K562 (cell line): ENCODE data around the gene PTRH2. TPM values are rescaled to one million over a fixed set of nuclear protein-coding genes. Genes with fewer than 3 reads are reported as not detected.

ENCODE experiments used
- ARID2 ChIP-seq: fragments of 450-650 bp; IDR thresholded peaks from 2 replicates; pipeline ENCODE4 v1.6.1; 2017; ENCODE audit warnings: antibody characterized with exemption, mild to moderate bottlenecking
- BCLAF1 ChIP-seq, 2 experiments: fragments of 450-650 bp in 1 of 2; IDR thresholded peaks; 2 replicates each; pipeline ENCODE4 v1.6.1; 2011 to 2017; ENCODE audit warnings: low read depth in 2 of 2, antibody characterized with exemption in 1 of 2, borderline replicate concordance in 1 of 2, low read length in 1 of 2, mild to moderate bottlenecking in 1 of 2, mixed read lengths in 1 of 2; ENCODE audit not compliant: control insufficient read depth in 1 of 2
- JUND ChIP-seq, 2 experiments: IDR thresholded peaks; 2 replicates in 1 of 2; 3 replicates in 1 of 2; pipeline ENCODE4 v1.6.1; 2011; ENCODE audit warnings: borderline replicate concordance in 2 of 2, low read depth in 2 of 2, low read length in 2 of 2, improper control_type of control experiment in 1 of 2, missing biosample characterization in 1 of 2, missing genetic modification characterization in 1 of 2, missing genetic modification reagents in 1 of 2
- KDM4B ChIP-seq, 2 experiments: fragments of 450-650 bp in 1 of 2; sonication (generic) in 1 of 2; IDR thresholded peaks; 2 replicates each; pipeline ENCODE4 v1.6.1; 2016 to 2017; ENCODE audit warnings: borderline replicate concordance in 2 of 2, antibody characterized with exemption in 1 of 2, low read depth in 1 of 2, mild to moderate bottlenecking in 1 of 2
- MTA3 ChIP-seq: fragments of 450-650 bp; formaldehyde crosslinking; IDR thresholded peaks from 2 replicates; pipeline ENCODE4 v1.6.1; 2017; ENCODE audit warnings: mild to moderate bottlenecking, borderline replicate concordance
- OTX1 ChIP-seq: fragments of 450-650 bp; formaldehyde crosslinking; IDR thresholded peaks from 2 replicates; pipeline ENCODE4 v1.4.0; 2022; ENCODE audit warnings: mild to moderate bottlenecking
- PHF21A ChIP-seq: fragments of 450-650 bp; IDR thresholded peaks from 2 replicates; pipeline ENCODE4 v1.6.1; 2017; ENCODE audit warnings: low read depth, borderline replicate concordance
- POLR2H ChIP-seq: IDR thresholded peaks from 2 replicates; pipeline ENCODE4 v1.6.1; 2016; ENCODE audit warnings: missing genetic modification characterization, low read depth, mild to moderate bottlenecking, control low read depth, missing compliant biosample characterization, moderate library complexity
- XRCC5 ChIP-seq: fragments of 200-400 bp; formaldehyde crosslinking; IDR thresholded peaks from 2 replicates; pipeline ENCODE4 v1.6.1; 2017; ENCODE audit warnings: low read depth, mild to moderate bottlenecking, low read length
- ZFX ChIP-seq: sonication (generic); formaldehyde crosslinking; IDR thresholded peaks from 2 replicates; pipeline ENCODE4 v1.8.0; 2022; ENCODE audit warnings: mild to moderate bottlenecking, missing genetic modification reagents, moderate library complexity
- ZNF699 ChIP-seq: fragments of 250-450 bp; sonication (Bioruptor Pico); IDR thresholded peaks from 2 replicates; pipeline ENCODE4 v1.8.0; 2021; ENCODE audit warnings: mild to moderate bottlenecking, moderate library complexity; ENCODE audit not compliant: insufficient replicate concordance
- polyA plus RNA-seq, 8 experiments: library from polyadenylated mRNA; depleted of rRNA in 4 of 8; stranded (reverse) in 5 of 8; unstranded in 3 of 8; fragments of >200 nt; fragmentation: Nextera tagmentation in 2 of 8; fragmentation: Illumina TruSeq in 1 of 8; extraction: Ambion mirVana in 2 of 8; extraction: Trizol in 1 of 8; gene quantifications; 2 replicates each; pipeline versions ENCODE4 v1.2.1 to v1.2.3, GENCODE V29; 2011 to 2014; ENCODE audit warnings: inconsistent platforms in 1 of 8, missing spikeins in 1 of 8
- total RNA-seq, 7 experiments: library from RNA; depleted of rRNA in 6 of 7; stranded (reverse); fragments of >200 nt in 6 of 7; fragmentation: Illumina TruSeq in 2 of 7; extraction: Trizol in 2 of 7; gene quantifications; 2 replicates each; pipeline versions ENCODE4 v1.2.1 to v1.2.3, GENCODE V29; 2011 to 2021; ENCODE audit warnings: low replicate concordance in 1 of 7
- TF ChIP-seq, protein P1 (sequence below), 2 experiments: fragments of 450-650 bp in 1 of 2; sonication (generic) in 1 of 2; formaldehyde crosslinking in 1 of 2; IDR thresholded peaks in 1 of 2; conservative IDR thresholded peaks in 1 of 2; 2 replicates each; pipeline versions ENCODE4 v1.6.1 to v1.8.1; 2016 to 2023; ENCODE audit warnings: mild to moderate bottlenecking in 2 of 2, moderate library complexity in 2 of 2, inconsistent platforms in 1 of 2, missing genetic modification reagents in 1 of 2
- TF ChIP-seq, protein P2 (sequence below): fragments of 200-800 bp; sonication (Bioruptor generic); IDR thresholded peaks from 2 replicates; pipeline ENCODE4 v1.6.1; 2016; ENCODE audit warnings: missing genetic modification characterization, missing compliant biosample characterization

The PTRH2 gene
- total and polyA plus RNA-seq, 9 of the 15 experiments (the other 6 are each of a cell fraction or from before 2014, with no cell fraction given) = 53.1 to 210 (median 126) TPM

DNA sequence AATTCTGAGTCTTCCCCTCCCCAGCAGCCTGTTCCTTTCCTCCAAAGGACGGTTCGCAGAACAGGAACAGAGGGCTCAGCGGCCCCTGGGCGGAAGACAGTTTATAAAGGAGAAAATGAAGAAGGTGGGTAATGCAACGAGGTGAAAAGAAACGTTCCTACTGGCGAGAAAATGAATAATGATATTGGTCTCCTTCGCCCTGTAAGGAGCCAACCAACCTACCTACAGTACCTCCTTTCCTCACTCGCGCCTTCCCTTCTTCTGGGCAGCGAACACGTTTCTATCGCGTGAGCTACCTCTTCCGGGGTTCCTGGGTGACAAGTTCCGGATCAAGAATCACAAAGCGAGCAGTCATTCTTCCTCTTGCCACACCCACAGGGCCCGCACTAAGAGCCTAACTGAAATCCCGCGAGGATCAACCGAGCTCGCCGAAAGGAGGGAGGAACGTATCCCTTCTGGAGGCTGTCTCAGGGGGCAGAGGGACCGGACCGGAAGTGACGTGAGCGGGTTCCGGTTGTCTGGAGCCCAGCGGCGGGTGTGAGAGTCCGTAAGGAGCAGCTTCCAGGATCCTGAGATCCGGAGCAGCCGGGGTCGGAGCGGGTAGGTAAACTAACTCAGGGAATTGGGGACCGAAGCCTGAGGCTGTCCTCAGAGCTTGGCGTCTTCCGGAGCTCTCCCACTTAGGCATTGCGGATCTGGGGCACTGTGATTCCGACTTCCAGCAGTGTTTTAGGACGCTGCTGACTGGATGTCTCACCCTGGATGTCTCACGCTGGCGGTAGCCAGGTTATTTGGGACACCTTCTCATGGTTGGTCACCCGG is at the start of gene PTRH2, which contains the start of gene VMP1 (continued):
- TF ChIP-seq BCLAF1 (IDR thresholded peaks at IDR 0.05; ENCODE audit: borderline replicate concordance in 1 of 2, control insufficient read depth in 1 of 2, low read depth in 2 of 2, low read length in 1 of 2) (0 out of 4 replicates have a peak, but pooled peaks of 1 of the 2 experiments have one; percentile 63), ARID2 (no peak), PHF21A (no peak), ZNF699 (CRISPR knock-in tag) (no peak), KDM4B (IDR thresholded peaks at IDR 0.05; ENCODE audit: borderline replicate concordance in 2 of 2, low read depth in 1 of 2) (peak in 1 of 2 experiments; percentile 71; a peak in 2 of 4 replicates), XRCC5 (peak; percentile 42; the same call in 1 of the 2 replicates), ZFX (CRISPR knock-in tag) (peak; percentile 20), OTX1 (CRISPR knock-in tag) (no peak), POLR2H (tag) (peak; percentile 91), JUND (IDR thresholded peaks at IDR 0.05; ENCODE audit: borderline replicate concordance, low read depth, low read length) (peak; percentile 83), JUND (tag; IDR thresholded peaks at IDR 0.05; ENCODE audit: borderline replicate concordance, low read depth, low read length) (peak; percentile 63; the same call in 2 of the 3 replicates), MTA3 (peak; percentile 76; the same call in 1 of the 2 replicates)
- TF ChIP-seq, protein P1, sequence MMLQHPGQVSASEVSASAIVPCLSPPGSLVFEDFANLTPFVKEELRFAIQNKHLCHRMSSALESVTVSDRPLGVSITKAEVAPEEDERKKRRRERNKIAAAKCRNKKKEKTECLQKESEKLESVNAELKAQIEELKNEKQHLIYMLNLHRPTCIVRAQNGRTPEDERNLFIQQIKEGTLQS (IDR thresholded peaks at IDR 0.05) = peak; percentile 59
- TF ChIP-seq, protein P1 (CRISPR knock-in tag; conservative IDR thresholded peaks at IDR 0.05) = no peak
- TF ChIP-seq, protein P2, sequence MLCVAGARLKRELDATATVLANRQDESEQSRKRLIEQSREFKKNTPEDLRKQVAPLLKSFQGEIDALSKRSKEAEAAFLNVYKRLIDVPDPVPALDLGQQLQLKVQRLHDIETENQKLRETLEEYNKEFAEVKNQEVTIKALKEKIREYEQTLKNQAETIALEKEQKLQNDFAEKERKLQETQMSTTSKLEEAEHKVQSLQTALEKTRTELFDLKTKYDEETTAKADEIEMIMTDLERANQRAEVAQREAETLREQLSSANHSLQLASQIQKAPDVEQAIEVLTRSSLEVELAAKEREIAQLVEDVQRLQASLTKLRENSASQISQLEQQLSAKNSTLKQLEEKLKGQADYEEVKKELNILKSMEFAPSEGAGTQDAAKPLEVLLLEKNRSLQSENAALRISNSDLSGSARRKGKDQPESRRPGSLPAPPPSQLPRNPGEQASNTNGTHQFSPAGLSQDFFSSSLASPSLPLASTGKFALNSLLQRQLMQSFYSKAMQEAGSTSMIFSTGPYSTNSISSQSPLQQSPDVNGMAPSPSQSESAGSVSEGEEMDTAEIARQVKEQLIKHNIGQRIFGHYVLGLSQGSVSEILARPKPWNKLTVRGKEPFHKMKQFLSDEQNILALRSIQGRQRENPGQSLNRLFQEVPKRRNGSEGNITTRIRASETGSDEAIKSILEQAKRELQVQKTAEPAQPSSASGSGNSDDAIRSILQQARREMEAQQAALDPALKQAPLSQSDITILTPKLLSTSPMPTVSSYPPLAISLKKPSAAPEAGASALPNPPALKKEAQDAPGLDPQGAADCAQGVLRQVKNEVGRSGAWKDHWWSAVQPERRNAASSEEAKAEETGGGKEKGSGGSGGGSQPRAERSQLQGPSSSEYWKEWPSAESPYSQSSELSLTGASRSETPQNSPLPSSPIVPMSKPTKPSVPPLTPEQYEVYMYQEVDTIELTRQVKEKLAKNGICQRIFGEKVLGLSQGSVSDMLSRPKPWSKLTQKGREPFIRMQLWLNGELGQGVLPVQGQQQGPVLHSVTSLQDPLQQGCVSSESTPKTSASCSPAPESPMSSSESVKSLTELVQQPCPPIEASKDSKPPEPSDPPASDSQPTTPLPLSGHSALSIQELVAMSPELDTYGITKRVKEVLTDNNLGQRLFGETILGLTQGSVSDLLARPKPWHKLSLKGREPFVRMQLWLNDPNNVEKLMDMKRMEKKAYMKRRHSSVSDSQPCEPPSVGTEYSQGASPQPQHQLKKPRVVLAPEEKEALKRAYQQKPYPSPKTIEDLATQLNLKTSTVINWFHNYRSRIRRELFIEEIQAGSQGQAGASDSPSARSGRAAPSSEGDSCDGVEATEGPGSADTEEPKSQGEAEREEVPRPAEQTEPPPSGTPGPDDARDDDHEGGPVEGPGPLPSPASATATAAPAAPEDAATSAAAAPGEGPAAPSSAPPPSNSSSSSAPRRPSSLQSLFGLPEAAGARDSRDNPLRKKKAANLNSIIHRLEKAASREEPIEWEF (CRISPR knock-in tag) = no peak
